HCT116 (cell line): ENCODE measurements around the gene HMGCS2. TPM values are rescaled to one million over a fixed set of nuclear protein-coding genes. Genes with fewer than 3 reads are reported as not detected.

Experiments used
- ATAC-seq: fragments of 200-7000 bp; cut with Tn5 transposase; 2 replicates; pipeline ENCODE4 v1.9.1; 2020; ENCODE audit warnings: mild to moderate bottlenecking, moderate library complexity
- BruUV-seq: library from RNA; stranded (reverse); fragments of 400-500 nt; replicated peaks from 2 replicates; lab custom pipeline; 2021; lab: Mats Ljungman, UMichigan
- CTCF ChIA-PET: fragments of 300-600 bp; sonication (Branson Sonifier 250); formaldehyde crosslinking; loops from one replicate; lab custom pipeline; 2021; ENCODE audit warnings: antibody characterized with exemption; lab: Charles Lee
- POLR2A ChIA-PET: fragments of 300-600, 350-600 bp; sonication (Branson Sonifier 250); formaldehyde crosslinking; loops from one replicate; lab custom pipeline; 2021; ENCODE audit warnings: antibody characterized with exemption; lab: Charles Lee
- RAD21 ChIA-PET, 2 experiments: fragments of 300-600 bp; sonication (Branson Sonifier 250); formaldehyde crosslinking; loops; one replicate each; lab custom pipeline; 2023; ENCODE audit warnings: low total read pairs in 2 of 2; ENCODE audit not compliant: uncharacterized antibody in 2 of 2, unreplicated experiment in 2 of 2, low non-redundant PET in 1 of 2; lab: Charles Lee
- DNase-seq: peaks from one replicate; pipeline ENCODE4 v3.0.0-alpha.2; 2010; ENCODE audit warnings: low read depth, low spot score
- H2AFZ ChIP-seq: fragments of 200-600 bp; shearing (Covaris generic), sonication (generic); 2 replicates; pipeline ENCODE4 v1.6.1; 2017; ENCODE audit warnings: low read depth, mixed run types, mixed read lengths, antibody characterized with exemption, low read length; ENCODE audit not compliant: poor library complexity, severe bottlenecking
- H3K27ac ChIP-seq: 2 replicates; pipeline ENCODE4 v1.5.1; 2012; ENCODE audit warnings: low read depth, low read length
- H3K27me3 ChIP-seq: fragments of 200-600 bp; sonication (generic); 2 replicates; pipeline ENCODE4 v1.6.1; 2016; ENCODE audit warnings: mixed run types, low read length, mixed read lengths; ENCODE audit not compliant: insufficient read depth
- H3K36me3 ChIP-seq, 2 experiments: fragments of 200-500 bp in 1 of 2; fragments of 200-600 bp in 1 of 2; sonication (Bioruptor generic) in 1 of 2; sonication (generic) in 1 of 2; 2 replicates each; pipeline versions ENCODE4 v1.5.1 to v1.6.1; 2014 to 2016; ENCODE audit warnings: low read length in 2 of 2, inconsistent platforms in 1 of 2, mixed read lengths in 1 of 2, mixed run types in 1 of 2; ENCODE audit not compliant: insufficient read depth in 2 of 2, control insufficient read depth in 1 of 2
- H3K4me1 ChIP-seq, 2 experiments: fragments of 200-600 bp in 1 of 2; sonication (generic) in 1 of 2; 2 replicates each; pipeline versions ENCODE4 v1.5.1 to v1.6.1; 2012 to 2017; ENCODE audit warnings: low read length in 2 of 2, inconsistent platforms in 1 of 2, mild to moderate bottlenecking in 1 of 2, mixed read lengths in 1 of 2, mixed run types in 1 of 2, moderate library complexity in 1 of 2; ENCODE audit not compliant: insufficient read depth in 2 of 2, control insufficient read depth in 1 of 2
- H3K4me2 ChIP-seq: fragments of 200-600 bp; sonication (generic); 2 replicates; pipeline ENCODE4 v1.6.1; 2017; ENCODE audit warnings: mixed run types, low read length, mixed read lengths
- H3K4me3 ChIP-seq, 2 experiments: fragments of 200-600 bp in 1 of 2; sonication (generic) in 1 of 2; replicated peaks in 1 of 2; 2 replicates each; pipeline ENCODE4 v1.5.1; 2011 to 2016; ENCODE audit warnings: low read length in 2 of 2, control low read depth in 1 of 2, low read depth in 1 of 2, mild to moderate bottlenecking in 1 of 2, mixed read lengths in 1 of 2, mixed run types in 1 of 2
- H3K79me2 ChIP-seq: fragments of 200-600 bp; sonication (generic); 2 replicates; pipeline ENCODE4 v1.6.1; 2017; ENCODE audit warnings: mild to moderate bottlenecking, mixed run types, low read length, moderate library complexity, mixed read lengths; ENCODE audit not compliant: insufficient read depth
- H3K9ac ChIP-seq: fragments of 200-600 bp; sonication (generic); 2 replicates; pipeline ENCODE4 v1.6.1; 2016; ENCODE audit warnings: low read length, mixed read lengths
- H3K9me2 ChIP-seq: fragments of 200-600 bp; sonication (generic), shearing (Covaris generic); 2 replicates; pipeline ENCODE4 v1.6.1; 2017; ENCODE audit warnings: mixed run types, mild to moderate bottlenecking, moderate library complexity; ENCODE audit not compliant: insufficient read depth
- H3K9me3 ChIP-seq, 2 experiments: fragments of 200-500 bp in 1 of 2; fragments of 200-600 bp in 1 of 2; sonication (Bioruptor generic) in 1 of 2; sonication (generic) in 1 of 2; 2 replicates each; pipeline ENCODE4 v1.6.1; 2014 to 2017; ENCODE audit warnings: low read length in 2 of 2, mixed read lengths in 2 of 2, inconsistent platforms in 1 of 2, low read depth in 1 of 2, mild to moderate bottlenecking in 1 of 2, mixed run types in 1 of 2, moderate library complexity in 1 of 2; ENCODE audit not compliant: control insufficient read depth in 1 of 2, insufficient read depth in 1 of 2
- H4K20me1 ChIP-seq: fragments of 200-600 bp; sonication (generic), shearing (Covaris generic); 2 replicates; pipeline ENCODE4 v1.6.1; 2017; ENCODE audit warnings: mixed run types, mild to moderate bottlenecking, moderate library complexity; ENCODE audit not compliant: insufficient read depth
- FOSL1 ChIP-seq: IDR thresholded peaks from 2 replicates; pipeline ENCODE4 v1.6.1; 2012; ENCODE audit warnings: low read depth
- SIN3A ChIP-seq: IDR thresholded peaks from 2 replicates; pipeline ENCODE4 v1.6.1; 2012; ENCODE audit warnings: low read depth
- TCF7L2 ChIP-seq: IDR thresholded peaks from 2 replicates; pipeline ENCODE4 v1.7.0; 2011; ENCODE audit warnings: borderline replicate concordance, inconsistent platforms; ENCODE audit not compliant: insufficient read depth, insufficient read length; ENCODE audit errors: extremely low read depth
- intact Hi-C: fragments of 100-400 bp; cut with micrococcal nuclease; formaldehyde crosslinking; loops from 2 replicates; pipeline ENCODE4 v1.10.0; 2022
- total RNA-seq: library from RNA; stranded (reverse); gene quantifications from one replicate; pipeline ENCODE4 v1.2.1, GENCODE V29; 2021; ENCODE audit not compliant: unreplicated experiment
- TF ChIP-seq, protein P1 (sequence below): IDR thresholded peaks from 2 replicates; pipeline ENCODE4 v1.6.1; 2012; ENCODE audit warnings: low read depth
- TF ChIP-seq, protein P2 (sequence below): IDR thresholded peaks from 2 replicates; pipeline ENCODE4 v1.6.1; 2012
- TF ChIP-seq, protein P3 (sequence below), 3 experiments: fragments of 200-600 bp in 1 of 3; sonication (generic) in 1 of 3; IDR thresholded peaks in 2 of 3; conservative IDR thresholded peaks in 1 of 3; 2 replicates each; pipeline ENCODE4 v1.5.1; 2012 to 2017; ENCODE audit warnings: low read depth in 2 of 3, low read length in 2 of 3, antibody characterized with exemption in 1 of 3, borderline replicate concordance in 1 of 3, control low read depth in 1 of 3, mild to moderate bottlenecking in 1 of 3, mixed read lengths in 1 of 3, mixed run types in 1 of 3, moderate library complexity in 1 of 3; ENCODE audit not compliant: insufficient read depth in 1 of 3

HMGCS2 gene
- total RNA-seq, 1 experiment from 2014 or later, result 0.20 TPM

DNA sequence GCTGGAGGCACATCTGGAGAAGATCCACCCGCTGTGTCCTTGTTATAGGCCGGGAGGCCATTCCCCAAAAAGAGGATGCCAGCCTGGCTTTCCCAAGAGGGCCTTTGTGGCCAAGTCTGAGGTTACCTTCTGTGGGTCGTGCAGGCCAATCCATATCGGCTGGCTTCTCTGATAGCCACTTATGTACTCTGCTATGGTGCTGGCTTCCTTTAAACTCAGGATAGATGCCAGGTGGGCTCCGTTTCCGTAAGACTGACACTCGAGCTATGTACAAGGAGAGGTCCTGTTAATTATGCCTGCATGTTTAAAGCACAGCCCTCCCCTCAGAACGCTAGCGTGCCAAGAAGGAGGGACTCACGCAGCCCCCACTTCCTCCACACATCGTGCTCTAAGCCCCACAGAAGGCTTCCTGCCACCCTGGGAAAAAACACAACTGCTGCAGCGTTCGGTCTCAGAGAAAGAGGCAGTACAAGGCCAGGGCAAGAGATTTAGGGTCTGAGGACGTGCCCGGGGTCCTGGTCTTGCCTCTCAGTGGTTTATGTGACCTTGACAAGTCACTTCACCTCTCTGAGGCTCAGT is 31.0 kb upstream of the HMGCS2 start:
- H3K36me3 ChIP-seq, result no peaks in the 10 kb centered on the region
- no peaks in the 10 kb centered on the region for H3K4me1 ChIP-seq
- TF ChIP-seq TCF7L2, result no peak
- DNase-seq, result no peak
- CTCF ChIA-PET, result no interaction called here
- H4K20me1 ChIP-seq, result no peaks in the 10 kb centered on the region
- RAD21 ChIA-PET, result no interaction called here
- intact Hi-C loops, result no loop called here
- H3K79me2 ChIP-seq, result no peaks in the 10 kb centered on the region
- H3K4me3 ChIP-seq, result no peak overlapping the region
- no peak overlapping the region for H3K9ac ChIP-seq
- H3K27ac ChIP-seq, result no peak overlapping the region
- POLR2A ChIA-PET, result no interaction called here
- BruUV-seq, result no TSS peak
- H2AFZ ChIP-seq, result no peak overlapping the region
- no peaks in the 10 kb centered on the region for H3K9me2 ChIP-seq
- no peaks in the 10 kb centered on the region for H3K27me3 ChIP-seq
- H3K9me3 ChIP-seq, result no peaks in the 10 kb centered on the region
- no peak overlapping the region for H3K4me2 ChIP-seq
- no peak for ATAC-seq

DNA sequence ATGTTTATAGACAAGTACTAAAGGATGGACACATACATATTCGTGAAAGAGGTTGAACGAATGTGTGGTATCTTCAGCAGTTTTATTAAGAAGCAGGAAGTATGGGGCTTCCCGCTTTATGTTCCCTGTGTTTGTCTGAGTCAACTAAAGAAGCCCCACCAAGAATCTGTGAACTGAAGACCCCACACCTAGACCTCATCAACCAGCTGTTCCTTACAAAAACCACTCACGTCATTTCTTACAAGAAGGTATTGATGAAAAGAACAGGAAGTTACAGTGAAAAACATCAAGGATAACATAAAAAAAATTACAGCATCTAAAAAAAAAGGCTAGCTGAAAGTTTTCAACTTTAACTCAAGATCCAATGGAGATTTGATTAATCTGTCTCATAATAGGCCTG is 30.3 kb upstream of the HMGCS2 start:
- no peak overlapping the region for H2AFZ ChIP-seq
- H3K36me3 ChIP-seq, result no peaks in the 10 kb centered on the region
- H4K20me1 ChIP-seq, result no peaks in the 10 kb centered on the region
- no peak overlapping the region for H3K9ac ChIP-seq
- POLR2A ChIA-PET, result no interaction called here
- H3K27me3 ChIP-seq, result no peaks in the 10 kb centered on the region
- H3K4me1 ChIP-seq, result no peaks in the 10 kb centered on the region
- ATAC-seq (no peak), DNase-seq (no peak)
- no peak overlapping the region for H3K4me3 ChIP-seq
- intact Hi-C loops, result no loop called here
- no peaks in the 10 kb centered on the region for H3K9me2 ChIP-seq
- H3K27ac ChIP-seq, result no peak overlapping the region
- H3K79me2 ChIP-seq, result no peaks in the 10 kb centered on the region
- RAD21 ChIA-PET, result no interaction called here
- CTCF ChIA-PET, result no interaction called here
- TF ChIP-seq SIN3A (no peak), FOSL1 (no peak)
- TF ChIP-seq, protein P1, sequence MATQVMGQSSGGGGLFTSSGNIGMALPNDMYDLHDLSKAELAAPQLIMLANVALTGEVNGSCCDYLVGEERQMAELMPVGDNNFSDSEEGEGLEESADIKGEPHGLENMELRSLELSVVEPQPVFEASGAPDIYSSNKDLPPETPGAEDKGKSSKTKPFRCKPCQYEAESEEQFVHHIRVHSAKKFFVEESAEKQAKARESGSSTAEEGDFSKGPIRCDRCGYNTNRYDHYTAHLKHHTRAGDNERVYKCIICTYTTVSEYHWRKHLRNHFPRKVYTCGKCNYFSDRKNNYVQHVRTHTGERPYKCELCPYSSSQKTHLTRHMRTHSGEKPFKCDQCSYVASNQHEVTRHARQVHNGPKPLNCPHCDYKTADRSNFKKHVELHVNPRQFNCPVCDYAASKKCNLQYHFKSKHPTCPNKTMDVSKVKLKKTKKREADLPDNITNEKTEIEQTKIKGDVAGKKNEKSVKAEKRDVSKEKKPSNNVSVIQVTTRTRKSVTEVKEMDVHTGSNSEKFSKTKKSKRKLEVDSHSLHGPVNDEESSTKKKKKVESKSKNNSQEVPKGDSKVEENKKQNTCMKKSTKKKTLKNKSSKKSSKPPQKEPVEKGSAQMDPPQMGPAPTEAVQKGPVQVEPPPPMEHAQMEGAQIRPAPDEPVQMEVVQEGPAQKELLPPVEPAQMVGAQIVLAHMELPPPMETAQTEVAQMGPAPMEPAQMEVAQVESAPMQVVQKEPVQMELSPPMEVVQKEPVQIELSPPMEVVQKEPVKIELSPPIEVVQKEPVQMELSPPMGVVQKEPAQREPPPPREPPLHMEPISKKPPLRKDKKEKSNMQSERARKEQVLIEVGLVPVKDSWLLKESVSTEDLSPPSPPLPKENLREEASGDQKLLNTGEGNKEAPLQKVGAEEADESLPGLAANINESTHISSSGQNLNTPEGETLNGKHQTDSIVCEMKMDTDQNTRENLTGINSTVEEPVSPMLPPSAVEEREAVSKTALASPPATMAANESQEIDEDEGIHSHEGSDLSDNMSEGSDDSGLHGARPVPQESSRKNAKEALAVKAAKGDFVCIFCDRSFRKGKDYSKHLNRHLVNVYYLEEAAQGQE, result no peak
- TF ChIP-seq, protein P2, sequence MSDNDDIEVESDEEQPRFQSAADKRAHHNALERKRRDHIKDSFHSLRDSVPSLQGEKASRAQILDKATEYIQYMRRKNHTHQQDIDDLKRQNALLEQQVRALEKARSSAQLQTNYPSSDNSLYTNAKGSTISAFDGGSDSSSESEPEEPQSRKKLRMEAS, result no peak
- TF ChIP-seq, protein P3, sequence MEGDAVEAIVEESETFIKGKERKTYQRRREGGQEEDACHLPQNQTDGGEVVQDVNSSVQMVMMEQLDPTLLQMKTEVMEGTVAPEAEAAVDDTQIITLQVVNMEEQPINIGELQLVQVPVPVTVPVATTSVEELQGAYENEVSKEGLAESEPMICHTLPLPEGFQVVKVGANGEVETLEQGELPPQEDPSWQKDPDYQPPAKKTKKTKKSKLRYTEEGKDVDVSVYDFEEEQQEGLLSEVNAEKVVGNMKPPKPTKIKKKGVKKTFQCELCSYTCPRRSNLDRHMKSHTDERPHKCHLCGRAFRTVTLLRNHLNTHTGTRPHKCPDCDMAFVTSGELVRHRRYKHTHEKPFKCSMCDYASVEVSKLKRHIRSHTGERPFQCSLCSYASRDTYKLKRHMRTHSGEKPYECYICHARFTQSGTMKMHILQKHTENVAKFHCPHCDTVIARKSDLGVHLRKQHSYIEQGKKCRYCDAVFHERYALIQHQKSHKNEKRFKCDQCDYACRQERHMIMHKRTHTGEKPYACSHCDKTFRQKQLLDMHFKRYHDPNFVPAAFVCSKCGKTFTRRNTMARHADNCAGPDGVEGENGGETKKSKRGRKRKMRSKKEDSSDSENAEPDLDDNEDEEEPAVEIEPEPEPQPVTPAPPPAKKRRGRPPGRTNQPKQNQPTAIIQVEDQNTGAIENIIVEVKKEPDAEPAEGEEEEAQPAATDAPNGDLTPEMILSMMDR (IDR thresholded peaks at IDR 0.05 in 2 of 3, conservative IDR thresholded peaks at IDR 0.05 in 1 of 3; ENCODE audit: borderline replicate concordance in 1 of 3, insufficient read depth in 1 of 3, low read depth in 2 of 3, low read length in 2 of 3), result no peak
- no TSS peak for BruUV-seq
- no peaks in the 10 kb centered on the region for H3K9me3 ChIP-seq
- no peak overlapping the region for H3K4me2 ChIP-seq
